GM12878 (cell line): Measurements from ENCODE around the gene BCO1. TPM values are rescaled to one million over a fixed set of nuclear protein-coding genes. Genes with fewer than 3 reads are reported as not detected.

Source experiments
- ATAC-seq: fragments of 200-7000 bp; cut with Tn5 transposase; 3 replicates; pipeline ENCODE4 v1.9.1; 2020; ENCODE audit warnings: mild to moderate bottlenecking, moderate library complexity
- BruUV-seq: library from RNA; stranded (reverse); fragments of 400-500 nt; replicated peaks from 2 replicates; lab custom pipeline; 2021; lab: Mats Ljungman, UMichigan
- CTCF ChIA-PET: fragments of 300-600 bp; sonication (Branson Sonifier 250); formaldehyde crosslinking; extraction: SDS; loops from one replicate; lab custom pipeline; 2021; ENCODE audit warnings: inconsistent platforms; lab: Yijun Ruan, JAX
- POLR2A ChIA-PET: fragments of 350-600 bp; formaldehyde crosslinking; extraction: SDS; loops from one replicate; lab custom pipeline; 2021; ENCODE audit warnings: inconsistent platforms; lab: Charles Lee
- RAD21 ChIA-PET: fragments of 300-600 bp; sonication (Branson Sonifier 250); formaldehyde crosslinking; loops from one replicate; lab custom pipeline; 2023; ENCODE audit warnings: antibody characterized with exemption; ENCODE audit not compliant: unreplicated experiment; lab: Charles Lee
- SMC1A ChIA-PET: fragments of 300-600 bp; sonication (Branson Sonifier 250); formaldehyde crosslinking; loops from one replicate; lab custom pipeline; 2023; ENCODE audit not compliant: unreplicated experiment, uncharacterized antibody; lab: Charles Lee
- DNase-seq: peaks from one replicate; pipeline ENCODE4 v3.0.0-alpha.2; 2011; ENCODE audit warnings: low read depth, low spot score
- FAIRE-seq: peaks from 3 replicates; lab custom pipeline; 2011; peaks lifted over from hg19 to GRCh38; lab: Jason Lieb, UNC
- H2AFZ ChIP-seq: 2 replicates; pipeline ENCODE4 v1.6.0; 2011; ENCODE audit warnings: low read depth, low read length, control low read depth; ENCODE audit not compliant: control insufficient read depth
- H3K27ac ChIP-seq: 2 replicates; pipeline ENCODE4 v1.5.1; 2011; ENCODE audit warnings: control low read depth; ENCODE audit not compliant: control insufficient read depth, insufficient read depth
- H3K27me3 ChIP-seq, 2 experiments: replicated peaks in 1 of 2; 2 replicates each; pipeline versions ENCODE4 v1.6.0 to v1.6.1; 2011; ENCODE audit warnings: low read length in 1 of 2; ENCODE audit not compliant: control insufficient read depth in 2 of 2, insufficient read depth in 2 of 2
- H3K36me3 ChIP-seq, 2 experiments: 2 replicates each; pipeline ENCODE4 v1.5.1; 2011; ENCODE audit warnings: low read length in 1 of 2; ENCODE audit not compliant: control insufficient read depth in 2 of 2, insufficient read depth in 2 of 2
- H3K4me1 ChIP-seq: 2 replicates; pipeline ENCODE4 v1.6.1; 2011; ENCODE audit warnings: mild to moderate bottlenecking, low read length, moderate library complexity, mixed read lengths; ENCODE audit not compliant: control insufficient read depth, insufficient read depth
- H3K4me2 ChIP-seq: 2 replicates; pipeline ENCODE4 v1.6.0; 2011; ENCODE audit warnings: control low read depth; ENCODE audit not compliant: control insufficient read depth, insufficient read depth
- H3K4me3 ChIP-seq: fragments of 200-600 bp; sonication (generic); 2 replicates; pipeline ENCODE4 v1.5.1; 2016
- H3K79me2 ChIP-seq: 2 replicates; pipeline ENCODE4 v1.6.0; 2011; ENCODE audit warnings: low read length; ENCODE audit not compliant: control insufficient read depth, insufficient read depth
- H3K9ac ChIP-seq: 2 replicates; pipeline ENCODE4 v1.8.0; 2011; ENCODE audit warnings: low read length, control low read depth, mixed read lengths; ENCODE audit not compliant: control insufficient read depth, insufficient read depth
- H3K9me3 ChIP-seq: replicated peaks from 3 replicates; pipeline ENCODE4 v1.5.1; 2011; ENCODE audit warnings: mild to moderate bottlenecking, low read length; ENCODE audit not compliant: control insufficient read depth, insufficient read depth
- H4K20me1 ChIP-seq: 2 replicates; pipeline ENCODE4 v1.6.0; 2011; ENCODE audit not compliant: control insufficient read depth, insufficient read depth
- GATAD2B ChIP-seq: fragments of 450-650 bp; conservative IDR thresholded peaks from 2 replicates; pipeline ENCODE4 v1.6.1; 2017; ENCODE audit warnings: low read depth, mild to moderate bottlenecking, moderate library complexity
- RAD21 ChIP-seq: IDR thresholded peaks from 2 replicates; pipeline ENCODE4 v1.6.1; 2011; ENCODE audit warnings: mild to moderate bottlenecking, low read depth, low read length, moderate library complexity; ENCODE audit not compliant: insufficient read depth
- SMC3 ChIP-seq: IDR thresholded peaks from 2 replicates; pipeline ENCODE4 v1.6.1; 2011; ENCODE audit warnings: low read length, improper control_type of control experiment, borderline replicate concordance
- WGBS: methylation state at CpG from one replicate; pipeline ENCODE4 v1.1.6; 2016; ENCODE audit warnings: low lambda C conversion rate; ENCODE audit not compliant: insufficient replicate concordance, insufficient coverage; ENCODE audit errors: missing lambda C conversion rate; 5-methylcytosine and 5-hydroxymethylcytosine counted together
- in situ Hi-C: fragments of 300-500 bp; cut with MboI; formaldehyde crosslinking; loops from 9 replicates; pipeline ENCODE4 v1.14.3; 2018; ENCODE audit warnings: mixed read lengths
- intact Hi-C: fragments of 100-400 bp; cut with micrococcal nuclease; formaldehyde crosslinking; loops from one replicate; pipeline ENCODE4 v1.14.2; 2022; ENCODE audit not compliant: unreplicated experiment
- polyA plus RNA-seq, 11 experiments: library from polyadenylated mRNA; depleted of rRNA in 4 of 11; unstranded in 6 of 11; stranded (reverse) in 5 of 11; fragments of >200 nt; fragmentation: Nextera tagmentation in 4 of 11; fragmentation: Illumina TruSeq in 1 of 11; extraction: Ambion mirVana in 4 of 11; extraction: Trizol in 1 of 11; gene quantifications; 1 replicate in 1 of 11; 2 replicates in 10 of 11; pipeline versions ENCODE4 v1.2.1 to v1.2.3, GENCODE V29; 2011 to 2016; ENCODE audit warnings: inconsistent platforms in 2 of 11, missing spikeins in 2 of 11, low read depth in 1 of 11
- total RNA-seq, 4 experiments: library from RNA; depleted of rRNA in 3 of 4; stranded (reverse); fragments of >200 nt in 3 of 4; fragmentation: Illumina TruSeq in 1 of 4; extraction: Trizol in 1 of 4; gene quantifications; 2 replicates each; pipeline versions ENCODE4 v1.2.1 to v1.2.3, GENCODE V29; 2013 to 2021
- TF ChIP-seq, protein P1 (sequence below), 3 experiments: IDR thresholded peaks in 2 of 3; conservative IDR thresholded peaks in 1 of 3; 2 replicates each; pipeline ENCODE4 v1.5.1; 2011; ENCODE audit warnings: low read depth in 3 of 3, low read length in 3 of 3, mild to moderate bottlenecking in 3 of 3, control low read depth in 2 of 3, moderate library complexity in 2 of 3, inconsistent platforms in 1 of 3, mixed read lengths in 1 of 3; ENCODE audit not compliant: control insufficient read depth in 2 of 3, insufficient read depth in 1 of 3; ENCODE audit errors: extremely low read depth in 1 of 3

Gene BCO1
- total and polyA plus RNA-seq, 10 of the 15 experiments (the other 5 are each of a cell fraction or from before 2014, with no cell fraction given), result 0.09 to 0.21 (median 0.14) TPM; not detected in 7

DNA sequence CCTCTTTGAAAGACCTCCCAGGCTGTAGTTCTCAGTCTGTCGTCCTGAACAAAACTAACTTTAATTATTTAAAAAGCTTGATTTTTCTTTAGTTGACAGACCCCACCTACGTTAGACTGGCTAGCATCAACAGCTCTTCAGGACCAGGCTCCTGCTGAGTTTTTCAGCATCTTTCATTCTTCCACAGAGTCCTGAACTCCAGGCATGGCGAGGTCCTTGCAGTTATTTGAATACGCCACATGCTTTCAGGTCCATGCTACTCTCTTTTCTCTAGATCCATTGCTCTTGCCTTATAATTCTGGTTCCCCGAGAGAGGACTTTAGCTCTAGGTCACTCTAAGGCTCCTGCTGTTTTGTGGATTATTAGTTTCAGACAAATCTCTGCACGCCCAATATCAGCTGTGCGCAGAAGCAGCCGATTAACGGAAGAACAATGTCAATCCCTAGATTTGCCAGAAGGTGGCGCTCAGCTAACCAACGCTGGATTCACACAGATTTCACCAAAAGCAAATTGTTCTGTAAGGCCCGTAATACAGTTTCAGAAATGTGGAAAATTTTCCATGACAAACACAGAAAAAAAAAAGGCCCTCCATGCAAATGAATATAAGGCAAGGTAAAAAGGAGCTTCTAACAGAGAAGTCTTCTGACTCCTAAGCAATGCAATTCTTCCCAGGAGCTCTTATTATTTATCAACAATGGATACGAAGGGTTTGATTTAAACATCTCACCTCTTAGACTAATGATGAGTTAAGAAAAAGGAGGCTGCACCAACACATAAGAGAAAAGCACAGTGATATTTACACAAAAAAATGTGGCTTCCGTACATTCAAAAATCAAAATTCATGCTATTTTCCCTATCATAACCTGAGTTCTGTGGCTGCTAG is 33.5 kb upstream of the BCO1 start:
- DNase-seq, result peak; percentile 11
- Histone ChIP-seq H2AFZ (no peak overlapping the region), H3K4me3 (no peak overlapping the region), H3K4me2 (no peak overlapping the region), H3K9ac (no peak overlapping the region), H3K9me3 (no peaks in the 10 kb centered on the region), H4K20me1 (no peaks in the 10 kb centered on the region), H3K36me3 (no peaks in the 10 kb centered on the region), H3K79me2 (no peaks in the 10 kb centered on the region), H3K4me1 (no peaks in the 10 kb centered on the region), H3K27me3 (peaks cover 0 to 1% of the 10 kb centered on the region in 2 experiments; a peak in 1 of 4 replicates), H3K27ac (no peak overlapping the region)
- ATAC-seq, result peak; percentile 75
- TF ChIP-seq SMC3 (peak; percentile 47; the same call in 1 of the 2 replicates), GATAD2B (no peak), RAD21 (peak; percentile 54)
- TF ChIP-seq, protein P1, sequence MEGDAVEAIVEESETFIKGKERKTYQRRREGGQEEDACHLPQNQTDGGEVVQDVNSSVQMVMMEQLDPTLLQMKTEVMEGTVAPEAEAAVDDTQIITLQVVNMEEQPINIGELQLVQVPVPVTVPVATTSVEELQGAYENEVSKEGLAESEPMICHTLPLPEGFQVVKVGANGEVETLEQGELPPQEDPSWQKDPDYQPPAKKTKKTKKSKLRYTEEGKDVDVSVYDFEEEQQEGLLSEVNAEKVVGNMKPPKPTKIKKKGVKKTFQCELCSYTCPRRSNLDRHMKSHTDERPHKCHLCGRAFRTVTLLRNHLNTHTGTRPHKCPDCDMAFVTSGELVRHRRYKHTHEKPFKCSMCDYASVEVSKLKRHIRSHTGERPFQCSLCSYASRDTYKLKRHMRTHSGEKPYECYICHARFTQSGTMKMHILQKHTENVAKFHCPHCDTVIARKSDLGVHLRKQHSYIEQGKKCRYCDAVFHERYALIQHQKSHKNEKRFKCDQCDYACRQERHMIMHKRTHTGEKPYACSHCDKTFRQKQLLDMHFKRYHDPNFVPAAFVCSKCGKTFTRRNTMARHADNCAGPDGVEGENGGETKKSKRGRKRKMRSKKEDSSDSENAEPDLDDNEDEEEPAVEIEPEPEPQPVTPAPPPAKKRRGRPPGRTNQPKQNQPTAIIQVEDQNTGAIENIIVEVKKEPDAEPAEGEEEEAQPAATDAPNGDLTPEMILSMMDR (IDR thresholded peaks at IDR 0.05 in 2 of 3, conservative IDR thresholded peaks at IDR 0.05 in 1 of 3; ENCODE audit: control insufficient read depth in 2 of 3, extremely low read depth in 1 of 3, insufficient read depth in 1 of 3, low read depth in 3 of 3, low read length in 3 of 3), result peak; percentile 67 to 86 (median 73)
- CTCF ChIA-PET, result interaction anchor here (0.6 to 2.8 kb wide), 32 partner anchors 9 to 971 kb away, joined by 3 to 17 read pairs (median 4); partner anchors contain the start of genes ATMIN and BCO1
- no TSS peak for BruUV-seq
- WGBS, result 20% methylated on average over 14 of the region's 14 CpGs
- RAD21 ChIA-PET, result interaction anchor here (1.3 to 1.4 kb wide), 2 partner anchors 115 to 132 kb away, joined by 3 to 4 read pairs; no protein-coding TSS in a partner anchor
- SMC1A ChIA-PET, result interaction anchor here (0.6 to 1.6 kb wide), 8 partner anchors 12 to 533 kb away, joined by 3 to 12 read pairs (median 3); no protein-coding TSS in a partner anchor
- peak; percentile 70 for FAIRE-seq
- in situ Hi-C loops, result loop anchor here (5.0 kb wide), 1 partner anchor 532 kb away; no protein-coding TSS in a partner anchor
- intact Hi-C loops, result loop anchor here (2.0 kb wide), 1 partner anchor 534 kb away; no protein-coding TSS in a partner anchor
- POLR2A ChIA-PET, result interaction anchor here (0.7 kb wide), 2 partner anchors 11 to 222 kb away, joined by 3 to 4 read pairs; no protein-coding TSS in a partner anchor
